AG08396 (cell line): Measurements from ENCODE around the gene RAP1GDS1.

ENCODE experiments used
- DNase-seq: peaks from one replicate; pipeline ENCODE4 v3.0.0; 2012; ENCODE audit warnings: low spot score, mixed read lengths

RAP1GDS1 gene

GRCh38 chr4:98482847-98483806, 221.9 kb downstream of the RAP1GDS1 start:
- no peak for DNase-seq

- DNase-seq, result no peak
Measured at GRCh38 chr4:98484031-98484430, 222.8 kb downstream of the RAP1GDS1 start.

GRCh38 chr4:98485816-98486345, 224.7 kb downstream of the RAP1GDS1 start:
- no peak for DNase-seq

GRCh38 chr4:98490251-98490650, 229.1 kb downstream of the RAP1GDS1 start:
- DNase-seq, result no peak

DNA sequence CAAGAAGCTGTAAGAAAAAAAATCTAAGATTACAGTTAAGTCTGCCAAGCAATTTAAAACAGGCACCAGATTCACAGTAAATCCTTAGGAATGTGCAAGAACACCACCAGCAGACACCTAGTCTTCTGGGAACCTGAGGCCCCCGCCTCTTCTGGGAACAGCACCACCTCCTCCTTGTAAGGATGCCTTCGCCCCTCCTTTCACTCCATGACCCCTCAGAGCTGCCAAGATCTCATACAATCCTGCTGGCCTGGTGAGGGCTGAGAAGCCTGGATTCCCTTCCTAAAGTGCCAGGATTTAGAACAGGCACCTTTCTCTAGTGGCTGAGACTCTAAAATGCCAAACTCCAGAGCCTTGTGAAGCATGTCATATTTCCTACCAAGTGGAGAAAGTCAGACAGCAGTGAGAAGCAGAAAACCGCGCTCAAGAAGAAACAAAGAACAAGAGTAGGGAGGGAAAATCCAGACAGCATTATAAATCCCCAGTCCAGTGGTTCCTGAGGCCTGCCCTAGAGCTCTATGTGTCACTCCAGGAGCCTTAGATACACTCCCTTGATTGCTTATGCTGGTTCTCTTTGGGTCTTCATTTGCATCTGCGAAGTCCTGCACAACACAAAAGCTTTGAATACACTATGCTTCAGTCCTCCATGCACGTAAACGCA, 230.8 kb downstream of the RAP1GDS1 start:
- DNase-seq, result no peak

DNA sequence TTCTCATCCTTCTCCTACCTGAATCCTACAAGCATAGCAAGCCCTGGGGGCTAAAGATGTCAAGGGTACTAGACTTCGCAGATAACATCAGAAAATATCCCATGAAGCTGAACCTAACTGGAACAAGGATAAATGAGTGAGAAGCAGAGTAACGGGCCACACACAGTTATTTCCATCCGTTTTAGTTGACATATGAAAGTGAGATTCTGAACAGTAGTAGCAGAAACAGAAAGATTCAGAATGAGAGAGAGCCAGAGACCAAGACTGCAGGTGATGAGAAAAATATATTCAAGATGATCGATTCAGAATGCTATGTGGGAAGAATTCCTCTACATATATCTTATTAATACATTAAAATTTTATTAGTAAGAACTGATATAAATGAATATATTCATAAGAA, 232.1 kb downstream of the RAP1GDS1 start:
- DNase-seq, result no peak
